Stimulated activated memory B cell treated with anti-CD40 and anti-IgM and Interleukin-4, amounts not matched to agents 10 μg/mL and 1 μg/mL and 100 μg/mL, for 72 hours (primary cell): ENCODE data around the gene HOXD13.

Experiments used
- ATAC-seq: fragments of 150-1000 bp; cut with Tn5 transposase; 2 replicates; pipeline ENCODE4 v1.10.0; 2021
- H3K27ac Mint-ChIP-seq: one replicate; pipeline ENCODE4 v1.8.0; 2022; ENCODE audit warnings: mild to moderate bottlenecking, mixed read lengths
- H3K27me3 Mint-ChIP-seq: one replicate; pipeline ENCODE4 v1.8.0; 2022; ENCODE audit warnings: mixed read lengths
- H3K36me3 Mint-ChIP-seq: one replicate; pipeline ENCODE4 v1.8.0; 2022; ENCODE audit warnings: mixed read lengths
- H3K4me1 Mint-ChIP-seq: one replicate; pipeline ENCODE4 v1.8.0; 2022; ENCODE audit warnings: mixed read lengths
- H3K4me3 Mint-ChIP-seq: one replicate; pipeline ENCODE4 v1.8.0; 2022; ENCODE audit warnings: mild to moderate bottlenecking, moderate library complexity, mixed read lengths
- H3K9me3 Mint-ChIP-seq: one replicate; pipeline ENCODE4 v1.8.0; 2022; ENCODE audit warnings: mixed read lengths

The HOXD13 gene

DNA sequence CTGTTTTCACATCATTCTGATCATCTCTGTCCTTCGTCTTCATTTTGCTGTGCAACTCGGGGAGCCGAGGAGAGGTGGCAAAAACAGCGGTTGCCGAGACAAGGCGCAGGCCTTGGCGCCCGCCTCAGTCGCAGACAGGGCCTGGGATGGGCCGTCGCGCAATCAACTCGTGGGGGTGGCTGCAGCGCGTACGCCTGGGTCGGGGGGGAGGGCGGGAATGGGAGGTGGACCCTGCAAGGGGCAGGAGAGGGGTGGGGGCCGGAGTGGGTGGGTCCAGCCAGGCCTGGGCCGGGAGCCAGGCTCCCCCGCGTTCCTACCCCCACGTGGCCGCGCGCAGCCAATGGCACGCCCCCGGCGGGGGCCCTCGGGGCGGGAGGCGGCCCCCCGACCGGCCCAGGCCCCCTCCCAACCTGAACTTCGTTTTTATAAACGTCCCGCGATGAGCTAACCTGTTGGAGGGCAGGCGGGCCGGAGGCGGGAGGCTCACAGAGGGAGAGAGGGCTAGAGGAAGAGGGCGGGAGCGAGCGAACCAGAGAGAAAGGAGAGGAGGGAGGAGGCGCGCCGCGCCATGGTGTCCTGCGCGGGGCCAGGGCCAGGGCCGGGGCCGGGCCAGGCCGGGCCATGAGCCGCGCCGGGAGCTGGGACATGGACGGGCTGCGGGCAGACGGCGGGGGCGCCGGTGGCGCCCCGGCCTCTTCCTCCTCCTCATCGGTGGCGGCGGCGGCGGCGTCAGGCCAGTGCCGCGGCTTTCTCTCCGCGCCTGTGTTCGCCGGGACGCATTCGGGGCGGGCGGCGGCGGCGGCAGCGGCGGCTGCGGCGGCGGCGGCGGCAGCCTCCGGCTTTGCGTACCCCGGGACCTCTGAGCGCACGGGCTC lies at the start of gene HOXD13:
Gene HOXD13 (plus strand): TSS at position 452 of the 875 bp plus-strand sequence. CDS start 170 bp downstream, at position 622.
- Mint-ChIP-seq H3K36me3 (no peaks in the 10 kb centered on the region), H3K27me3 (peaks cover 88% of the 10 kb centered on the region), H3K9me3 (no peaks in the 10 kb centered on the region), H3K27ac (no peak within 1 kb of the TSS), H3K4me1 (peaks cover 24% of the 10 kb centered on the region), H3K4me3 (peak within 1 kb of the TSS; percentile 9)
- no peak for ATAC-seq

DNA sequence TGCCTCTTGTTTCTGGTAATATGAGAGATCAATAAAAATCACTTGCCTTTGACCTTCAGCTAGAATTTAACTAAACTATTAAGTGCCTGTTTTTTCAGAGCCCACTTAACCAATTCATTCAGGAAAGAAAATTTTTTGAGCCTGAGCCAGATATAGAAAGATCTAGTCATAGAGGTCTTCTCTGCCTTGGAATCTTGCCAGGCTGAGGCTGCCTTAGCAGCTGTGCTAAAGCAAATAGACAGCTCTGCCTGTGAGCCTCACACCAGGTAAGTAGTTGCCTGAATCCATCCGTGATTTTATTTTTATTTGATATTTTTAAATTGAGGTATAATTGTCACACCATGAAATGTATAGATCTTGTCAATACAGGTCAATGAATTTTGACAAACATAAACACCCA lies 36.1 kb upstream of the HOXD13 start:
- Mint-ChIP-seq H3K36me3 (no peaks in the 10 kb centered on the region), H3K27ac (no peak overlapping the region), H3K4me1 (no peaks in the 10 kb centered on the region), H3K4me3 (no peak overlapping the region), H3K27me3 (peaks cover 56% of the 10 kb centered on the region), H3K9me3 (no peaks in the 10 kb centered on the region)
- no peak for ATAC-seq

DNA sequence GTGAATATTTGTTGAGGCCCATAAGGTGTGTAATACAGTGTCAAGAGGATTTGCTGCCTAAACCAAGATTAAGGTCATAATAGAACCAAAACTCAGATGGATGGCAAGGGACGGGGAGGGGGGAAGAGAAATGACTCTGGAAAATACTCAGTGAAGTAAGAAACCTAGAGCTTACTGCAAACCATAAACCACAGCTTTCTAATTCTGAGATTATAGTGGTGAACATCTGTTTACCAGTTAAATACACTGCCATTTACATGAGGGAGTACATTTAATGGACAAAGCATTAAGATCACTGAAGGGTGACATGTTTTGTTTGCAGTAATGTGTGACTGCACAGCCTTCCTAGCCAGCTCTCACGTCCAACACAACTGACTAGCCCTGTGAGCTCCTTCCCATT lies 28.6 kb upstream of the HOXD13 start:
- Mint-ChIP-seq H3K27me3 (peaks cover 61% of the 10 kb centered on the region), H3K4me3 (no peak overlapping the region)
- ATAC-seq = peak; percentile 55

DNA sequence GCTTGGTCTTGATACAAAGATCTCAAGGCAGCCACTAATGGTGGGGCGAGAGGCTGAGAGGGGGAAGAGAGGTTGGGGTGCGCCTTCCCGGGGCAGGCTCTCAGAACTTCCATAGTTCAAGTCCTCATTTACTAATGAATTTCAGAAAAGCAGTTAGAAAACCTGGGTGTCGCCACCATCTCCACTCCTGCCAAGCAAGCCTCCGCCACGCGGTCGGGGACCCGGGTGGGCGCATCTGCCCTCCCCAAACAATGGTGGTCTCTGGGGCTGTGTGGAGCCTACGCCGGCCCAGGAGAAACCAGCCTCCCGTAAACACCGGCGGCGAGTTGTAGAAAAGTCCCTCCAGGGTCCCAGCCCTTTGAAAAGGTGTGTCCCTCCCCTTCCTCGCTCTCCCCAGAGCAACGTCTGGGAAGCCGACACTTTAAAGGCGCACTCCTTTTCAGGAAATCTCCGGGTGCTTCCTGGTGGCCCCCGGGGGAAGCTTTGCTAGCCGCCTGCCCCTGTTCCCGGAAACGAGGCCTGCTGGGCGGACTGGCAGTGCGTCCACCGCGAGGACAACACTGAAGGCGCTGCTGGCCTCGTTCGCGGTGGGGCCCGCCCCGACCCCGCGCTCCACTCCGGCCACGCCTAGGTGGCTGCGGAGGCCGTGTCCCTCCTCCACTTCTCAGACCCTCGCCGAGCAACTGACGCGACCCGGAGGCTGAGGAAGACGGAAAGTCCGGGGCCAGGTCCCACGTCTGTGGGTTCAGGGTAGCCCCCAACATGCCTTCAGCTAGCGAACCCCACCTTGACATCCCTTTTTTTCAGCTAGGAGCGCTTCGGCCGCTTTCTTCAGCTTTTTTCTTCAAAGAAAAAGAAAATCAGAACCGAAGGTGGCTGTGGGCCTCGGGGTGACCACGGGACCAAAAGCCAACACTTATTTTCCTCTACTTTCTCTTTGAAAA lies 25.6 kb upstream of the HOXD13 start:
- H3K36me3 Mint-ChIP-seq = no peaks in the 10 kb centered on the region
- H3K27ac Mint-ChIP-seq = no peak overlapping the region
- no peak overlapping the region for H3K4me3 Mint-ChIP-seq
- no peak for ATAC-seq
- no peaks in the 10 kb centered on the region for H3K9me3 Mint-ChIP-seq
- H3K27me3 Mint-ChIP-seq = peaks cover 81% of the 10 kb centered on the region
- peaks cover 13% of the 10 kb centered on the region for H3K4me1 Mint-ChIP-seq

More for the DNA sequence above, 28.6 kb upstream of the HOXD13 start:
- no peaks in the 10 kb centered on the region for H3K36me3 Mint-ChIP-seq
- peaks cover 13% of the 10 kb centered on the region for H3K4me1 Mint-ChIP-seq
- no peak overlapping the region for H3K27ac Mint-ChIP-seq
- no peaks in the 10 kb centered on the region for H3K9me3 Mint-ChIP-seq

DNA sequence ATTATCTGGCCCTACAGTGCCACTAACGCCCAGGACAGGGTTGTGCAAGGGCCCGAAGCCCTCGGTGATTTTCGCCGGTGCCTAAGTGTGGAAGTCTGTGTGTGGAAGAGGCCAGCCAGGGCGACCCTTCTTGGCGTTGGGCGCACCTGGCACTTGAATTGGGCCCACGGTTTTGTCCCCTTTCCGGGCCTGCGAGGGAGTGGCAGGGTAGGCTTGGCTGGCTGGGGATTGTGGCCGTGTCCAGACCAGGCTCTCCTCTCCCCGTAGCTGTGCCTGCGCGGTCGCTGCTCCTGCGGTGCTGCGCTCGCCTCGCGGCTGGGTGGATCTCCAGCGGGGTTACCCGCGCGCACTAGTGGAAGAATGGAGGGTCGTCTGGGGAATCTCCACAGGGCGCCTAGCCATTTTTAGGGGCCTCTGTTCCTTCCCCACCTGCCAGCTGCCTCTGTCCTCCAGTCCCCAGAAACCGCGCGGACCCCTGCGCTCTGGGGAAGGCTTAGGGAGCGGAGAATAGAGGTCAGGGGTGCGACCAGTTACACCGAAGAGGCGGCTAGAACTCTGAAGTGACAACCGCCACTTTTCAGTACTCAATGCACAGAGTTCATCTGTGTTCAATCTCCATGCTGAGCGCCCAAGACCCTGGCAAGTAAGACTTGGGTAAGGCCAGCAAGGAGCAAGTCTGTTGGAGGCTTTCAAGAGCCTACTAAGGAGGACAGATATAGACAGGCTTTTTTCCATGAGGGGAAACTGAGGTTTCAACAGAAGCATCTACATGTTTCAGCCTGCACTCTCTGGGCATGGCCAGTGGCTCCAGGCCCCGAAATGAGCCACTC lies 24.7 kb upstream of the HOXD13 start:
- Mint-ChIP-seq H3K27me3 (peaks cover 81% of the 10 kb centered on the region), H3K4me1 (peaks cover 13% of the 10 kb centered on the region), H3K27ac (no peak overlapping the region), H3K4me3 (no peak overlapping the region), H3K36me3 (no peaks in the 10 kb centered on the region), H3K9me3 (no peaks in the 10 kb centered on the region)
- ATAC-seq = no peak

DNA sequence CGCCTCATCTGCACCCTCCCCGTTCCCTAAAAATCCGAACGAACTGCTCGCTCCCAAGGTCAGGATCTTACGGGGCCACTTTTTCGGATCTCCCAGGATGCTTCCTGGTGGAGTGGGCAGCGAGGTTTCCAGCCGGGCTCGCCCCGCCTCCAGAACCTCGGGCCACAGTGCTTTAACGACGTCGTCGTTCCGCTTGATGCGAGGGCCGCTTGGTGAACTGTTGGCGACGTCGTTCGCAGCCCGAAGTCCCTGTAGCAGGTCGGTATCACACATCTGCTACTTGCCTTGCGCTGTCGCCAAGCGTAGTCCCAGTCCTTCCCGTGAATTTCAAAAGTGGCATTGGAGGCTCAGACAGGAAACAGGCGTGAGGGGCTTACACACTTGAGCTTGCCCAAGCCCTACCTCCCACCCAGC lies 24.1 kb upstream of the HOXD13 start:
- H3K9me3 Mint-ChIP-seq = no peaks in the 10 kb centered on the region
- H3K4me1 Mint-ChIP-seq = peaks cover 13% of the 10 kb centered on the region
- no peak overlapping the region for H3K4me3 Mint-ChIP-seq

DNA sequence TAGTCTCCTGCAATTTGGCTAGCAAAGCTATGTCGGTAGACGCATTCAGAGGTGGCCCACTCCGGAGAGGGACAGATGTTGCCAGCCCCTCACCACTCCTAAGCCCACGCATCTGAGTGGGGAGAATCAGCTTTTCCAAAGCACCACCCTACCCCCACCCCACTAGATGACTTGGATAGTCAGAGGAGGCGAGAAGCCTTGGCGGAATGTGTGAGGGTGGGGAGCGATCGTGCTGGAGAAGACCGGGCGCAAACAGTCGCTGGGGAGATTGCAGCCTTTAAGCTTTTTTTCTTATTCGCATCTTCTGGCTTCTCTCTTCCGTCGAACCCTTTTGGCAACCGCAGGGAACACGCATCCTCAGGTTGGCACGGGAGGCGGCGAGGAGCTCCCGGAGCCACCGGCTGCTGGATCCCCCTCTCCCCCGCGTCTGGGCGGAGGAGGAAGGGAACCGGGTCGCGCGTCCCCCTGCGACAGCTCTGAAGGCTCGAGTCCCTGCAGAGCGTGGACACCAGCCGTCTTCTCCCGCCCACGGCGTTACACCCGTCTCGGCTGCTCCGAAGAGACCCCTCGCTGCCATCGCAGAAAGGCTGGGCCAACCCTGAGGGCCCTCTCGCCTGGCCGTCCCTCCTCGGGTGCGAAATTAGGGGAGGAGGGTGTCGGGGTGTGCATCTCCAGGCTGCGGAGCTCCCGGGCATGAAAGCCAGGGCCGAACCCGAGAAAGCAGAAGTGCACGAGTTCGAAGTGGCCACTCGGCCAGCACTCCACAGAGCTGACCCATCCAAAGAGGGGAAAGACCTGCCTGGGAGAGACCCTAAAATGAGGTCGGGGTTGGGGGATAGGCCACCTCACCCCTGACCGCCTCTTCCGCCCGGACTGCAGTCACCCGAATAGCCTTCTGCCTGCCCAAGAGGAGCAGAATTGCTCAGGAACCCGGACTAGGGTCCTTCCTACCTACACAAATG lies 20.9 kb upstream of the HOXD13 start:
- Mint-ChIP-seq H3K27me3 (peaks cover 93% of the 10 kb centered on the region), H3K36me3 (no peaks in the 10 kb centered on the region), H3K4me3 (no peak overlapping the region), H3K4me1 (peaks cover 13% of the 10 kb centered on the region), H3K27ac (no peak overlapping the region), H3K9me3 (peaks cover 2% of the 10 kb centered on the region)
- ATAC-seq = no peak

More for the DNA sequence above, 24.1 kb upstream of the HOXD13 start:
- no peak for ATAC-seq
- peaks cover 85% of the 10 kb centered on the region for H3K27me3 Mint-ChIP-seq
- H3K27ac Mint-ChIP-seq = no peak overlapping the region
- H3K36me3 Mint-ChIP-seq = no peaks in the 10 kb centered on the region

DNA sequence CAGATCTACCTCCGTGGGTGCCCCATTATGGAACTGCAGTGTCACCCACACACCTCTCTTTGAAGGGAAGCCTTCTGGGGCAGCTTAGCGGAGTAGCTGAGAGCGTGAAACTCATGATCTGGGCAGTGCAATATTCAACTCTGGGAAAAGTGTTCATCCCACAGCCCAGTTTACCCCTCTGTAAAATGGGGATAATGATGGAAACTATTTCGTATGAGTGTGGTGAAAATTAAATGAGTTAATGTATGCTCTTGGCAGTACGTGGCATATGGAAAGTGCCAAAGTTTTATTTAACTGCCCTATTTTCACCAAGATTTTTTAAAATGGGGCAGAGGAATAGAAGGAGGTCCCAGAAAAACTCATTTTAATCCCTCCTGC lies 20.2 kb upstream of the HOXD13 start:
- peaks cover 91% of the 10 kb centered on the region for H3K27me3 Mint-ChIP-seq
- H3K4me1 Mint-ChIP-seq = peaks cover 12% of the 10 kb centered on the region
- no peak overlapping the region for H3K4me3 Mint-ChIP-seq
- no peak overlapping the region for H3K27ac Mint-ChIP-seq
- H3K36me3 Mint-ChIP-seq = no peaks in the 10 kb centered on the region
- peaks cover 3% of the 10 kb centered on the region for H3K9me3 Mint-ChIP-seq
- no peak for ATAC-seq

DNA sequence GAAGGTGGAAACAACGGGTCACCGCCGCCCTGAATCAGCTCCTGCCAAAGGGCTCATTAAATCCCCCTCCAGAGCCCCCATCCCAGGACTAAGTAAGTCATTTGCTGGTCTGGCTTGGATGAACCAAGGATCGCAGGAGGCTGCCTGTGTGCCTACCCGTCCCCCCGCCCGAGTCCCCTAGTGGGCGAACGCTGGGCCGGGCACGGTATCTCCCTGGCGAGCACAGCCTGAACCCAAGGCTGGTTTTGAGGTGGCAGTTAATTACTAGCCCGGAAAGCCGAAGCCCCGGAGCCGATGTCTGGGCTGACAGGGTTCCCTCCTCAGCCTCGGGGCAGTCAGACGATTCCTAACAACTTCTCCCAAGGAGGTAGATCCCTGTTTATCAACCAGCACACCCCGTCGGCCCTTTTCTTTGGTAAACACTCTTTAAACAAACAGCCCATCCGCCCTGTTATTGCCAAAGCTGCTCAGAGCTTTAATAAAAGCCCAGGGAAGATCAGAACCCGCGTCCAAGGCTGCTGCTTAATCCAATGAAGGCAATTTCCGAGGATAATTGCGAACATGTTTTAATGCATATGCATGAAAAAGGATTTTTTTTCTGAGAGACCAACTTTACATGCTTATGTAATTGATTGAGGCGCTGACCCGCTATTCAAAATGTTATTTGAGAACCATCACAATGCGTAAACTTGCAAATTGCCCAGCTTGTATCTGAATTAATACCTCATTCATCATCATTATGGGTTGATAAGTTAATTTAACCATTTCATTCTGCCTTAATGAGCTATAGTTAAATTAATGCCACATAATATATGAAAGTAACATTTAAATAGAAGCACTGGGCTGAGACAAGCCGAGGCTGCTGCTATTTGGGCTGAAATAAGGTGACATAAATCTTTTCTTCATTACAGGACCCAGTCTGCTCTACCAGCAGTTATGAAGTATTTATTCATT lies 19.3 kb upstream of the HOXD13 start:
- Mint-ChIP-seq H3K27ac (no peak overlapping the region), H3K9me3 (peaks cover 3% of the 10 kb centered on the region), H3K4me3 (no peak overlapping the region)

DNA sequence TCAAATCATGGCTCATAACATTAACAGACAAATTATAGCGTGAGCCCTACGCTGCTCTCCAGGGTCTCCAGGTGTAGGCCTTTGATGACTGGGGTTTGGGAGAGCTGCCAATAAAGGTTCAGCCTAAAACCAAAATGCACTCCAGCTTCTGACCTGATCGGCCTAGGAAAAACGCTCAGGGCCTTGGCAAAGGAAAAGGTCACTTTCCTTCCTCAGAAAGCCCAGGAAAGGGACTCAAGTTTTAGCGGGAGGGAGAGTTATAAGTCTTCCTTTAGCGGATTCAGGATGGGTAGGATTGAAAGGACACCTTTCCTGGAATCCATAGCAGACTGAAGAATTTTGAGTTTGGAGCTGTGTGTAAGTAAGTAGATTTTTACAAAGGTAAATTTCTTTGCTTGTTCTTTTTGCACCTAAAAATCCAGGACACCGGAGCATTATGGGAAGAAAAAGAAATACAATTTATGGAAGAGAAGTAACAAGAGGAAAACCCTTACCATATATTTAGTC lies 17.5 kb upstream of the HOXD13 start:
- no peaks in the 10 kb centered on the region for H3K36me3 Mint-ChIP-seq
- no peak for ATAC-seq
- peaks cover 84% of the 10 kb centered on the region for H3K27me3 Mint-ChIP-seq
- H3K27ac Mint-ChIP-seq = no peak overlapping the region
- H3K4me1 Mint-ChIP-seq = peaks cover 8% of the 10 kb centered on the region
- H3K9me3 Mint-ChIP-seq = peaks cover 7% of the 10 kb centered on the region
- H3K4me3 Mint-ChIP-seq = no peak overlapping the region

More for the DNA sequence above, 19.3 kb upstream of the HOXD13 start:
- ATAC-seq = no peak
- peaks cover 84% of the 10 kb centered on the region for H3K27me3 Mint-ChIP-seq
- H3K36me3 Mint-ChIP-seq = no peaks in the 10 kb centered on the region
- H3K4me1 Mint-ChIP-seq = peaks cover 6% of the 10 kb centered on the region

DNA sequence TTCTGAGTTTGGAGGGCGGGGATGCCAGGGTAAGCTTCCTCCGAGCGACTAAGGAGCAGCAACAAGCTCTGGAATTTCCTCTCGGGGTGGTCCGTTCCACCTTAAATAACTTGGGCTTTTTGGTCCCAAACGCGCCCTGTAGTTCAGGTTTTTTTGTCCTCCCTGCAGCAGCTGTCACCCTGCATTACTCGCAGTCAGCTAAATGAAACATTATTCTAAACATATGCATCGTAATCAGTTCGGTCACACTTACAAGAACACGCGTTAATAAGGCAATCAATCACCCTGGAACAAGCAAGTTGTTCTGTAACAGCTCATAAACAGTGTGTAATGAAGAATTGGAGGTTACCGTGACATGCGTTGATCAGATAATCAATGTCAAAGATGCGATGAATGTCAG lies 17.0 kb upstream of the HOXD13 start:
- H3K9me3 Mint-ChIP-seq = peaks cover 7% of the 10 kb centered on the region
- peaks cover 79% of the 10 kb centered on the region for H3K27me3 Mint-ChIP-seq
- no peaks in the 10 kb centered on the region for H3K36me3 Mint-ChIP-seq
- no peak overlapping the region for H3K4me3 Mint-ChIP-seq
- H3K27ac Mint-ChIP-seq = no peak overlapping the region
- H3K4me1 Mint-ChIP-seq = peaks cover 8% of the 10 kb centered on the region
- no peak for ATAC-seq

DNA sequence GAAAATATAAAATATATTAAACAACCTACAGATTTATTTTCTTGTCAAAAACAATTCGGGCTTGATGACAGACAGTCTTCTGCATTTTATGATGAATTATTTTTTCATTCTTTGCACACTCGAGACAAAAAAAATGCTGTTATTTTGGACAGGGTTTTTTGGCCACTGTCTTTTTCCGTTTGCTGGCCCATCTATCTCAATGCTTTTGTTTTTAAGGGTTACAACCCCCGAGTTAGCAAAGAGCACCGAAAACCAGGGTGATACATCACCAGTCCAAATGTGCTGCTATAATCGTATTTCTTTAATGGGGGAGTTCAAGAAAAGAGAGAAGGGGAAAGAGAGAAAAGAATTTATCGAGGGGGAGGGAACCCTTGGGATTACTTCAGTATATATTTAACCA lies 16.5 kb upstream of the HOXD13 start:
- H3K36me3 Mint-ChIP-seq = no peaks in the 10 kb centered on the region
- no peak overlapping the region for H3K27ac Mint-ChIP-seq
- peaks cover 8% of the 10 kb centered on the region for H3K4me1 Mint-ChIP-seq
- no peak overlapping the region for H3K4me3 Mint-ChIP-seq
- H3K9me3 Mint-ChIP-seq = peaks cover 7% of the 10 kb centered on the region
- no peak for ATAC-seq
- peaks cover 77% of the 10 kb centered on the region for H3K27me3 Mint-ChIP-seq

DNA sequence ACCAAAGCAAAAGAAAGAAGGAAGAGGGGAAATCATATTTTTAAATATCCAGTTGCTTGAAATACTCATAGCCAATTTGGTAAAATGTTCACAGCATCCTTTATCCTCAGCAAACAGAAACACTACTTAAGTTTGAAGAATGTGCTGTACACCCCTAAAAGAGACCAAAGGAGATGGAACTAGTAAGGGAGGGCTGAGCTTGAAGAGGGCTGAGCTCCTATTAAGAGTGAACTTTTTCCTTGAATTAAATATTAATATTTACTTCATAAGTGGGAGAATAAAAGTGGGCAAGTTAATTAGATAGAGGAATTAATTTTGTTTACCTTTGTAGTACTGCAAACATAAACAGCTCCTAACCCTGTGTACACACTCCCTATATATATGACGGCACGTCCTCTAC lies 15.7 kb upstream of the HOXD13 start:
- Mint-ChIP-seq H3K36me3 (no peaks in the 10 kb centered on the region), H3K9me3 (peaks cover 7% of the 10 kb centered on the region), H3K4me1 (peaks cover 8% of the 10 kb centered on the region), H3K4me3 (no peak overlapping the region), H3K27ac (no peak overlapping the region), H3K27me3 (peaks cover 77% of the 10 kb centered on the region)
- ATAC-seq = no peak
